Measurements from ENCODE around the gene CDH4. TPM values are rescaled to one million over a fixed set of nuclear protein-coding genes. Genes with fewer than 3 reads are reported as not detected.
A peak's percentile ranks its signal among the peaks of the same experiment; 100 is the strongest.

The CDH4 gene
- total and polyA plus RNA-seq, 10 donors = 0.30 to 20.1 (median 7.7) TPM

DNA sequence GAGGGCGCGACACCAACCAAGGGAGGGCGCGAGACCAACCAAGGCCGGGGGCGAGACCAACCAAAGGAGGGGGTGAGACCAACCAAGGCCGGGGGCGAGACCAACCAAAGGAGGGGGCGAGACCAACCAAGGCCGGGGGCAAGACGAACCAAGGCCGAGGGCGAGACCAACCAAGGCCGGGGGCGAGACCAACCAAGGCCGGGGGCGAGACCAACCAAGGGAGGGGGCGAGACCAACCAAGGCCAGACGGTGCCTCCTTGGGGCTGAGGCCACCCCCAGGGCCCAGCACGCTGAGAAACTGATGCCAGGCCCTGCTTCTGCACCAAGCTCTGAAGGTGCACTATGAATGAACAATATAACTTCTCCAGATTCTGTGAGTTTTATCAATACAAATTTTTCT is 726.4 kb downstream of the CDH4 start:
- H3K4me1 ChIP-seq = peaks cover 0 to 15% (median 10%) of the 10 kb centered on the region in 6 donors
- H3K36me3 ChIP-seq = peaks cover 0 to 79% (median 30%) of the 10 kb centered on the region in 6 donors
- H3K4me3 ChIP-seq = no peak overlapping the region
- TF ChIP-seq POLR2A (IDR thresholded peaks at IDR 0.05) (no peak), POLR2AphosphoS5 (IDR thresholded peaks at IDR 0.05) (no peak)
- TF ChIP-seq, protein P1, sequence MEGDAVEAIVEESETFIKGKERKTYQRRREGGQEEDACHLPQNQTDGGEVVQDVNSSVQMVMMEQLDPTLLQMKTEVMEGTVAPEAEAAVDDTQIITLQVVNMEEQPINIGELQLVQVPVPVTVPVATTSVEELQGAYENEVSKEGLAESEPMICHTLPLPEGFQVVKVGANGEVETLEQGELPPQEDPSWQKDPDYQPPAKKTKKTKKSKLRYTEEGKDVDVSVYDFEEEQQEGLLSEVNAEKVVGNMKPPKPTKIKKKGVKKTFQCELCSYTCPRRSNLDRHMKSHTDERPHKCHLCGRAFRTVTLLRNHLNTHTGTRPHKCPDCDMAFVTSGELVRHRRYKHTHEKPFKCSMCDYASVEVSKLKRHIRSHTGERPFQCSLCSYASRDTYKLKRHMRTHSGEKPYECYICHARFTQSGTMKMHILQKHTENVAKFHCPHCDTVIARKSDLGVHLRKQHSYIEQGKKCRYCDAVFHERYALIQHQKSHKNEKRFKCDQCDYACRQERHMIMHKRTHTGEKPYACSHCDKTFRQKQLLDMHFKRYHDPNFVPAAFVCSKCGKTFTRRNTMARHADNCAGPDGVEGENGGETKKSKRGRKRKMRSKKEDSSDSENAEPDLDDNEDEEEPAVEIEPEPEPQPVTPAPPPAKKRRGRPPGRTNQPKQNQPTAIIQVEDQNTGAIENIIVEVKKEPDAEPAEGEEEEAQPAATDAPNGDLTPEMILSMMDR (IDR thresholded peaks at IDR 0.05 in 8 of 11, conservative IDR thresholded peaks at IDR 0.05 in 3 of 11) = no peak
- H3K27ac ChIP-seq = no peak overlapping the region
- WGBS, 5 donors = 94 to 97% (median 95%) methylated on average over 20 of the region's 20 CpGs
- DNase-seq = peak; percentile 41
- intact Hi-C loops (cut with DNase I; ENCODE audit: low total_unique reads) = no loop called here
- no peaks in the 10 kb centered on the region for H3K9me3 ChIP-seq
- no peaks in the 10 kb centered on the region for H3K27me3 ChIP-seq (replicated peaks in 1 of 7)

DNA sequence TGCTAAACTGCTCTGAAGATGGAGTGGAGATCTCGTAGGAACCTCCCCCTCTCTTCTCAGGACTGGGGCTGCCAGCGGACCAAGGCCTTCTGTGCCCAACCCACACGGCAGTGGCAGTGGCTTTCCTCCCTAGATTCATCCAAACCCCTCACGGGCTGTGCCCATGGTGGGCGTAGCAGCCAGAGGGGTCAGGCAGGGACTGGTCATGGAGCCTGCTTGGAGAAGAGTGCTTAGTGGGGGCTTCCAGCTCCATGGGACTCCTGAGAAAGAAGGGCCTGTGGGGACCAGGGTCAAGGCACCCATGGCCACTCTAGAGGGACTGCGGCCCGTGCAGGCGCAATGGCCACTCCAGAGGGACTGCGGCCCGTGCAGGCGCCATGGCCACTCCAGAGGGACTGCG is 727.0 kb downstream of the CDH4 start:
- intact Hi-C loops (cut with DNase I; ENCODE audit: low total_unique reads) = no loop called here
- H3K36me3 ChIP-seq = peaks cover 0 to 79% (median 24%) of the 10 kb centered on the region in 6 donors
- DNase-seq = peak; percentile 31
- H3K27me3 ChIP-seq (replicated peaks in 1 of 7) = no peaks in the 10 kb centered on the region
- H3K27ac ChIP-seq = no peak overlapping the region
- 91 to 97% (median 97%) methylated on average over 8 to 12 of the region's 12 CpGs for WGBS, 5 donors
- H3K4me3 ChIP-seq = no peak overlapping the region
- TF ChIP-seq POLR2AphosphoS5 (IDR thresholded peaks at IDR 0.05) (no peak), POLR2A (IDR thresholded peaks at IDR 0.05) (no peak)
- TF ChIP-seq, protein P1 (IDR thresholded peaks at IDR 0.05 in 8 of 11, conservative IDR thresholded peaks at IDR 0.05 in 3 of 11) = no peak
- H3K9me3 ChIP-seq = no peaks in the 10 kb centered on the region
- H3K4me1 ChIP-seq = peaks cover 0 to 15% (median 10%) of the 10 kb centered on the region in 6 donors

DNA sequence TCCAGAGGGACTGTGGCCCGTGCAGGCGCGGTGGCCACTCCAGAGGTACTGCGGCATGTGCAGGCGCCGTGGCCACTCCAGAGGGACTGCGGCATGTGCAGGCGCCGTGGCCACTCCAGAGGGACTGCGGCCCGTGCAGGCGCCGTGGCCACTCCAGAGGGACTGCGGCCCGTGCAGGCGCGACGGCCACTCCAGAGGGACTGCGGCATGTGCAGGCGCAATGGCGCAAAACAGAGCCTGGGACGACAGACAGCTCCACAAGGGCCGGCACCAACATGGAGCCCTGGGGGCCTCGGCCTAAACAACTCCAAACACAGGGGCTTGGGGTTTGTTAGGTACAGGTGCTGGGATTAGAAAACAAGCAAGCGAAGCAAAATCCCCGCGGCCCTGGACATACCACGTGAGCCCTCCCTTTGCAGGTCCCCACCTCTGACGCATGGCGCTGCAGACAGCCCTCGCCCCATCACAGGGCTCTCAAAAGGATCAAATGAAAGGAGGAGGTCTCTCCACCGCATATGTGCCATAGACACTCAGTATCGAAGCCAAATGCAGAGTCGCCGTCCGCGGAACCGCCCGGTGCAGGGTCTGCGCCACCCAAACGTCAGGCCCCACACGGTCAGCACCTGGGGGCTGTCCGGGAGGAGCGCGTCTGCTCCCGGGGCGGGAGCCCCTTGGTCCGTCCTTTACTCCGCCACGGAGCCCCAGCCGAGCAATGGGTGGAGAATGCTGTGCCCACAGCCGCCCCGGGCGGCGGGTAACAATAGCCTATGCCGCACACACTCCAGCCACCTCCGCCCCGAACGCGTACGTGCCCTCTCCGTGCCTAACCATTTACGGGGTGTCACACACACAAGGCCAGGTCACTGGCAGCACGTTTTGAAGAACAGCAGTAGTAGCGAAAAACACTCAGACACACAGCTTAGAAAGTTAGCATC is 727.9 kb downstream of the CDH4 start:
- peaks cover 0 to 76% (median 19%) of the 10 kb centered on the region in 6 donors for H3K36me3 ChIP-seq
- H3K27me3 ChIP-seq (replicated peaks in 1 of 7) = no peaks in the 10 kb centered on the region
- peaks cover 0 to 15% (median 10%) of the 10 kb centered on the region in 6 donors for H3K4me1 ChIP-seq
- H3K27ac ChIP-seq = no peak overlapping the region
- no peak overlapping the region for H3K4me3 ChIP-seq
- no peaks in the 10 kb centered on the region for H3K9me3 ChIP-seq
- TF ChIP-seq POLR2AphosphoS5 (IDR thresholded peaks at IDR 0.05) (no peak), POLR2A (IDR thresholded peaks at IDR 0.05) (no peak)
- TF ChIP-seq, protein P1 (IDR thresholded peaks at IDR 0.05 in 8 of 11, conservative IDR thresholded peaks at IDR 0.05 in 3 of 11) = no peak
- 96 to 97% (median 97%) methylated on average over 40 to 65 of the region's 65 CpGs for whole genome bisulfite sequencing, 5 donors
- intact Hi-C loops (cut with DNase I; ENCODE audit: low total_unique reads) = no loop called here
- DNase-seq = peak; percentile 59
